T-helper 2 cell (primary cell): ENCODE data around the gene GSTM2.
A peak's percentile ranks its signal among the peaks of the same experiment; 100 is the strongest.
"Not testable (repeated sequence)": the region's sequence is repeated elsewhere in the genome, so short reads cannot be mapped to it uniquely, and the experiment has no call there.

Experiments used
- DNase-seq, 5 experiments: peaks; one replicate each; pipeline versions ENCODE4 v3.0.0 to v3.0.0-alpha.2; 2012 to 2022

GSTM2 gene

GRCh38 chr1:109685399-109685798, 17.5 kb downstream of the GSTM2 start:
- DNase-seq: not testable (repeated sequence)

- DNase-seq: not testable (repeated sequence)
Observed at GRCh38 chr1:109685890-109686289, 18.0 kb downstream of the GSTM2 start.

- DNase-seq: not testable (repeated sequence)
Observed at GRCh38 chr1:109687109-109687508, 19.3 kb downstream of the GSTM2 start.

GRCh38 chr1:109687641-109688499, 20.0 kb downstream of the GSTM2 start, which contains the start of gene GSTM1:
Gene GSTM1 (plus strand): TSS chr1:109687817. CDS start chr1:109687874, 57 bp downstream.
- peak in 1 of 5 experiments; percentile 62 for DNase-seq

- no peak for DNase-seq
Observed at GRCh38 chr1:109689844-109690405, 22.1 kb downstream of the GSTM2 start.

GRCh38 chr1:109691759-109692158, 23.9 kb downstream of the GSTM2 start:
- DNase-seq: no peak

- not testable (repeated sequence) for DNase-seq
Observed at GRCh38 chr1:109694400-109694799, 26.5 kb downstream of the GSTM2 start.

- DNase-seq: not testable (repeated sequence)
Observed at GRCh38 chr1:109695138-109695537, 27.3 kb downstream of the GSTM2 start.

- DNase-seq: no peak
Observed at GRCh38 chr1:109697066-109697465, 29.2 kb downstream of the GSTM2 start.

- DNase-seq: not testable (repeated sequence)
Observed at GRCh38 chr1:109697861-109698260, 30.0 kb downstream of the GSTM2 start.

- not testable (repeated sequence) for DNase-seq
Observed at GRCh38 chr1:109702940-109703339, 35.1 kb downstream of the GSTM2 start.

GRCh38 chr1:109704173-109704572, 36.3 kb downstream of the GSTM2 start:
- no peak for DNase-seq

- DNase-seq: no peak
Observed at GRCh38 chr1:109705411-109705810, 37.6 kb downstream of the GSTM2 start.

- DNase-seq: not testable (repeated sequence)
Observed at GRCh38 chr1:109708949-109709348, 41.1 kb downstream of the GSTM2 start.

- DNase-seq: not testable (repeated sequence)
Observed at GRCh38 chr1:109709822-109710221, 42.0 kb downstream of the GSTM2 start.

- DNase-seq: not testable (repeated sequence)
Observed at GRCh38 chr1:109711593-109712320, 43.9 kb downstream of the GSTM2 start, which contains the start of gene GSTM5. Gene GSTM5 (plus strand): TSS chr1:109712251. CDS start chr1:109712313, 62 bp downstream.

- DNase-seq: no peak
Observed at GRCh38 chr1:109712321-109712864, 44.5 kb downstream of the GSTM2 start.

GRCh38 chr1:109713636-109714035, 45.8 kb downstream of the GSTM2 start:
- no peak for DNase-seq

- DNase-seq: no peak
Observed at GRCh38 chr1:109714661-109715372, 47.0 kb downstream of the GSTM2 start.

GRCh38 chr1:109716121-109716520, 48.3 kb downstream of the GSTM2 start:
- no peak for DNase-seq

- DNase-seq: no peak
Observed at GRCh38 chr1:109716570-109717090, 48.8 kb downstream of the GSTM2 start.

- DNase-seq: no peak
Observed at GRCh38 chr1:109717729-109718128, 49.9 kb downstream of the GSTM2 start.
